WTC11 (cell line): ENCODE data around the gene CLNK. TPM values are rescaled to one million over a fixed set of nuclear protein-coding genes. Genes with fewer than 3 reads are reported as not detected.

Experiments
- ATAC-seq: fragments of 200-7000 bp; cut with Tn5 transposase; 2 replicates; pipeline ENCODE4 v1.10.0; 2021; ENCODE audit warnings: mild to moderate bottlenecking, moderate library complexity
- CTCF ChIA-PET: fragments of 300-600 bp; sonication (Branson Sonifier 250); formaldehyde crosslinking; loops from one replicate; lab custom pipeline; 2021; ENCODE audit warnings: antibody characterized with exemption; lab: Charles Lee
- POLR2A ChIA-PET: fragments of 350-600 bp; sonication (Branson Sonifier 250); formaldehyde crosslinking; loops from one replicate; lab custom pipeline; 2021; ENCODE audit warnings: antibody characterized with exemption; lab: Charles Lee
- DNase-seq: peaks from one replicate; pipeline ENCODE4 v3.0.0; 2021; ENCODE audit warnings: low spot score
- H3K27ac Mint-ChIP-seq: 2 replicates; pipeline ENCODE4 v1.8.0; 2021; ENCODE audit warnings: mixed read lengths
- H3K27me3 Mint-ChIP-seq: 2 replicates; pipeline ENCODE4 v1.8.0; 2021; ENCODE audit warnings: low read depth, mild to moderate bottlenecking, moderate library complexity, mixed read lengths
- H3K36me3 Mint-ChIP-seq: 2 replicates; pipeline ENCODE4 v1.8.0; 2021; ENCODE audit warnings: mixed read lengths
- H3K4me1 Mint-ChIP-seq: 2 replicates; pipeline ENCODE4 v1.8.0; 2022; ENCODE audit warnings: mixed read lengths
- H3K4me3 Mint-ChIP-seq: 2 replicates; pipeline ENCODE4 v1.8.0; 2021; ENCODE audit warnings: mild to moderate bottlenecking, moderate library complexity, mixed read lengths
- H3K9me3 Mint-ChIP-seq: 2 replicates; pipeline ENCODE4 v1.8.0; 2021; ENCODE audit warnings: mixed read lengths
- CBFB ChIP-seq: sonication (generic); formaldehyde crosslinking; IDR thresholded peaks from 2 replicates; pipeline ENCODE4 v1.8.1; 2022; ENCODE audit warnings: mild to moderate bottlenecking, low read depth, missing genetic modification reagents
- ELF4 ChIP-seq: sonication (generic); formaldehyde crosslinking; IDR thresholded peaks from 2 replicates; pipeline ENCODE4 v1.8.1; 2022; ENCODE audit warnings: low read depth, mild to moderate bottlenecking, moderate library complexity, missing genetic modification reagents
- ESRRA ChIP-seq: sonication (generic); formaldehyde crosslinking; IDR thresholded peaks from 2 replicates; pipeline ENCODE4 v1.8.1; 2022; ENCODE audit warnings: mild to moderate bottlenecking, missing genetic modification reagents, borderline replicate concordance
- ETV6 ChIP-seq: sonication (generic); formaldehyde crosslinking; IDR thresholded peaks from 2 replicates; pipeline ENCODE4 v1.8.1; 2022; ENCODE audit warnings: mild to moderate bottlenecking, missing genetic modification reagents
- GABPB1 ChIP-seq: sonication (generic); formaldehyde crosslinking; IDR thresholded peaks from 2 replicates; pipeline ENCODE4 v1.8.1; 2023; ENCODE audit warnings: mild to moderate bottlenecking, missing genetic modification reagents
- GRHL2 ChIP-seq: fragments of 250-450 bp; sonication (Bioruptor Pico); IDR thresholded peaks from 2 replicates; pipeline ENCODE4 v1.8.0; 2022; ENCODE audit warnings: mild to moderate bottlenecking, moderate library complexity; ENCODE audit not compliant: insufficient replicate concordance, severe bottlenecking
- GTF2I ChIP-seq: fragments of 250-450 bp; sonication (Bioruptor Pico); conservative IDR thresholded peaks from 2 replicates; pipeline ENCODE4 v1.4.0; 2021; ENCODE audit warnings: mild to moderate bottlenecking
- JAZF1 ChIP-seq: fragments of 250-450 bp; sonication (Bioruptor Pico); IDR thresholded peaks from 2 replicates; pipeline ENCODE4 v1.9.0; 2021; ENCODE audit warnings: moderate library complexity, mild to moderate bottlenecking, inconsistent platforms
- KAT7 ChIP-seq: sonication (generic); formaldehyde crosslinking; IDR thresholded peaks from 2 replicates; pipeline ENCODE4 v1.8.1; 2023; ENCODE audit warnings: missing genetic modification reagents, mild to moderate bottlenecking, borderline replicate concordance
- NFE2L1 ChIP-seq: sonication (generic); formaldehyde crosslinking; IDR thresholded peaks from 2 replicates; pipeline ENCODE4 v1.8.1; 2023; ENCODE audit warnings: missing genetic modification reagents
- NR2C2 ChIP-seq: sonication (generic); formaldehyde crosslinking; IDR thresholded peaks from 2 replicates; pipeline ENCODE4 v1.8.0; 2022; ENCODE audit warnings: mild to moderate bottlenecking, missing genetic modification reagents
- TEAD4 ChIP-seq: sonication (generic); formaldehyde crosslinking; IDR thresholded peaks from 2 replicates; pipeline ENCODE4 v1.8.0; 2022; ENCODE audit warnings: mild to moderate bottlenecking, missing genetic modification reagents
- ZNF396 ChIP-seq: fragments of 250-450 bp; sonication (Bioruptor Pico); IDR thresholded peaks from 2 replicates; pipeline ENCODE4 v1.8.0; 2021; ENCODE audit warnings: mild to moderate bottlenecking, moderate library complexity, borderline replicate concordance
- total RNA-seq: library from RNA; stranded (reverse); gene quantifications from 3 replicates; pipeline ENCODE4 v1.2.3, GENCODE V29; 2021
- TF ChIP-seq, protein P1 (sequence below): sonication (generic); formaldehyde crosslinking; IDR thresholded peaks from 2 replicates; pipeline ENCODE4 v1.8.0; 2022; ENCODE audit warnings: missing genetic modification reagents
- TF ChIP-seq, protein P2 (sequence below): sonication (generic); formaldehyde crosslinking; IDR thresholded peaks from 2 replicates; pipeline ENCODE4 v1.8.1; 2023; ENCODE audit warnings: mild to moderate bottlenecking, missing genetic modification reagents, moderate library complexity
- TF ChIP-seq, protein P3 (sequence below): sonication (generic); formaldehyde crosslinking; IDR thresholded peaks from 2 replicates; pipeline ENCODE4 v1.8.0; 2022; ENCODE audit warnings: mild to moderate bottlenecking, missing genetic modification reagents
- TF ChIP-seq, protein P4 (sequence below): sonication (generic); formaldehyde crosslinking; IDR thresholded peaks from 2 replicates; pipeline ENCODE4 v1.8.1; 2022; ENCODE audit warnings: mild to moderate bottlenecking, moderate library complexity, missing genetic modification reagents
- TF ChIP-seq, protein P5 (sequence below): sonication (generic); formaldehyde crosslinking; IDR thresholded peaks from 2 replicates; pipeline ENCODE4 v1.8.0; 2022; ENCODE audit warnings: mild to moderate bottlenecking, missing genetic modification reagents
- TF ChIP-seq, protein P6 (sequence below): sonication (generic); formaldehyde crosslinking; IDR thresholded peaks from 2 replicates; pipeline ENCODE4 v1.8.0; 2022; ENCODE audit warnings: mild to moderate bottlenecking, missing genetic modification reagents
- TF ChIP-seq, protein P7 (sequence below): sonication (generic); formaldehyde crosslinking; conservative IDR thresholded peaks from 2 replicates; pipeline ENCODE4 v1.8.1; 2022; ENCODE audit warnings: mild to moderate bottlenecking, missing genetic modification reagents
- TF ChIP-seq, protein P8 (sequence below): fragments of 250-450 bp; sonication (Bioruptor Pico); conservative IDR thresholded peaks from 2 replicates; pipeline ENCODE4 v1.9.0; 2021; ENCODE audit warnings: mild to moderate bottlenecking
- TF ChIP-seq, protein P9 (sequence below): fragments of 250-450 bp; sonication (Bioruptor Pico); IDR thresholded peaks from 2 replicates; pipeline ENCODE4 v2.1.2; 2022; ENCODE audit warnings: mild to moderate bottlenecking, moderate library complexity

The CLNK gene
- total RNA-seq, 1 experiment from 2014 or later, result not detected

DNA sequence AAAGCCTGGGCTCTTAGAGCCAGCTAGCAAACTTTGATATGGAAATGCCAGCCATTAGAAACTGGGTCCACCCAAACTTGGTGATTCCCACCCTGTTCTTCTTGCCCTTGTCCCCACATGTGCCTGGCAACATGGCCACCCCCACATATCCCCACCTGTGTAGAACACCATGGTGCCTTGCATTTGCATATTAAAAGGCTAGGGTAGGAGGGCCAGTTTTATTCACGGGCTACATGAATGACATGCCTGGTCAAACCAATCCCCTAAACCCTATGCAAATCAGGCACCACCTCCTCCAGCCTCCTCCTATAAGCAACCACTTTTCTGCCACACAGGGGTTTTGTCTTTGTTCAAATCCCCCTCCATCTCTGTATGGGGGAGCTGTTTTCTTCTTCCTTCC is 104.9 kb downstream of the CLNK start (continued):
- TF ChIP-seq, protein P1, sequence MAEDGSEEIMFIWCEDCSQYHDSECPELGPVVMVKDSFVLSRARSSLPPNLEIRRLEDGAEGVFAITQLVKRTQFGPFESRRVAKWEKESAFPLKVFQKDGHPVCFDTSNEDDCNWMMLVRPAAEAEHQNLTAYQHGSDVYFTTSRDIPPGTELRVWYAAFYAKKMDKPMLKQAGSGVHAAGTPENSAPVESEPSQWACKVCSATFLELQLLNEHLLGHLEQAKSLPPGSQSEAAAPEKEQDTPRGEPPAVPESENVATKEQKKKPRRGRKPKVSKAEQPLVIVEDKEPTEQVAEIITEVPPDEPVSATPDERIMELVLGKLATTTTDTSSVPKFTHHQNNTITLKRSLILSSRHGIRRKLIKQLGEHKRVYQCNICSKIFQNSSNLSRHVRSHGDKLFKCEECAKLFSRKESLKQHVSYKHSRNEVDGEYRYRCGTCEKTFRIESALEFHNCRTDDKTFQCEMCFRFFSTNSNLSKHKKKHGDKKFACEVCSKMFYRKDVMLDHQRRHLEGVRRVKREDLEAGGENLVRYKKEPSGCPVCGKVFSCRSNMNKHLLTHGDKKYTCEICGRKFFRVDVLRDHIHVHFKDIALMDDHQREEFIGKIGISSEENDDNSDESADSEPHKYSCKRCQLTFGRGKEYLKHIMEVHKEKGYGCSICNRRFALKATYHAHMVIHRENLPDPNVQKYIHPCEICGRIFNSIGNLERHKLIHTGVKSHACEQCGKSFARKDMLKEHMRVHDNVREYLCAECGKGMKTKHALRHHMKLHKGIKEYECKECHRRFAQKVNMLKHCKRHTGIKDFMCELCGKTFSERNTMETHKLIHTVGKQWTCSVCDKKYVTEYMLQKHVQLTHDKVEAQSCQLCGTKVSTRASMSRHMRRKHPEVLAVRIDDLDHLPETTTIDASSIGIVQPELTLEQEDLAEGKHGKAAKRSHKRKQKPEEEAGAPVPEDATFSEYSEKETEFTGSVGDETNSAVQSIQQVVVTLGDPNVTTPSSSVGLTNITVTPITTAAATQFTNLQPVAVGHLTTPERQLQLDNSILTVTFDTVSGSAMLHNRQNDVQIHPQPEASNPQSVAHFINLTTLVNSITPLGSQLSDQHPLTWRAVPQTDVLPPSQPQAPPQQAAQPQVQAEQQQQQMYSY, result no peak
- TF ChIP-seq CBFB (CRISPR knock-in tag), result no peak

DNA sequence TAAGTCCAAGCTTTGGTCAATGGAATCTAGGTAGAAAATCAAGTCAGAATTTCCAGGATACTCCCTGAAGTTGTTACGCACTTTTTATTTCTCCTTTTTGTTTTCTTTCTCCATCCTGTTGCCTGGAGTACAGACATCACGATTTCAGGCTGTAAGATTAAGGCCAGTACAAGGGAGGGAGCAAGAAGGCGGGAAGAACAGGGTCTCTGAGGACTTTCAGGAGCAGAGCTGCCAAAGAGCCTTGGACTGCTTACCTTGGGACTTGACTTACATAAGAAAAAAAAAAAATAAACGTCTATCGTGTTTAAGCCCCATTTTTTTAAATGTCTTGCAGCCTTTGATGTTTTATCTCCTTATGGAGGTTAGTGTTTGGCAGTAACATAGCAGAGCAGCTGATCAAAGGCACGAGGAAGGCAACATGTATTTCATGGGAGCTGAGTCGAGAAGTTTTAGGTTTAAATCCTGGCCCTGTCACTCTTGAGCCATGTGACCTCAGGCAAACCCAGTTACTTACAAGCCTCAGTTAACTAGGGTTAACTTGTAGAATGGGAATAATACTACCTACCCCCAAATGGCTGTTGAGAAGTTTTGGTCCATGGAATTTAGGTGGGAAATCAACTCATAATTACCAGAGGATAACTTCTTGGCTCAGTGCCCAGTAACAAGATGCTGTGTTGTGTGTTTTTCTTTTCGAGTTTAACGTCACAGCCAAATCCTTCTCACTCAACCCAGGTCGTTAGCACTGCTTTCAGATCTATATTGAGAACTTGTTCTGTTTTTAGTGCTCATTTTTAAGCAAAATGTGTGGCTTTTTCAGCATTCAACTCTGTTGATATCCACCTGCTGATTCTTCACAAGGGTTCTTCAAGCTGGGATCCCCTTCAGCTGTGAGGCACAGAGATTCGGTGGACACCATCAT is 106.8 kb downstream of the CLNK start:
- Mint-ChIP-seq H3K36me3 (peaks cover 24% of the 10 kb centered on the region), H3K4me3 (no peak overlapping the region), H3K9me3 (peaks cover 57% of the 10 kb centered on the region), H3K4me1 (peaks cover 28% of the 10 kb centered on the region), H3K27me3 (peaks cover 17% of the 10 kb centered on the region), H3K27ac (no peak overlapping the region)
- CTCF ChIA-PET, result no interaction called here
- POLR2A ChIA-PET, result no interaction called here
- ATAC-seq (no peak), DNase-seq (no peak)
- TF ChIP-seq, protein P2, sequence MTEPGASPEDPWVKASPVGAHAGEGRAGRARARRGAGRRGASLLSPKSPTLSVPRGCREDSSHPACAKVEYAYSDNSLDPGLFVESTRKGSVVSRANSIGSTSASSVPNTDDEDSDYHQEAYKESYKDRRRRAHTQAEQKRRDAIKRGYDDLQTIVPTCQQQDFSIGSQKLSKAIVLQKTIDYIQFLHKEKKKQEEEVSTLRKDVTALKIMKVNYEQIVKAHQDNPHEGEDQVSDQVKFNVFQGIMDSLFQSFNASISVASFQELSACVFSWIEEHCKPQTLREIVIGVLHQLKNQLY (CRISPR knock-in tag), result no peak
- TF ChIP-seq GABPB1 (CRISPR knock-in tag), result no peak
- TF ChIP-seq, protein P3, sequence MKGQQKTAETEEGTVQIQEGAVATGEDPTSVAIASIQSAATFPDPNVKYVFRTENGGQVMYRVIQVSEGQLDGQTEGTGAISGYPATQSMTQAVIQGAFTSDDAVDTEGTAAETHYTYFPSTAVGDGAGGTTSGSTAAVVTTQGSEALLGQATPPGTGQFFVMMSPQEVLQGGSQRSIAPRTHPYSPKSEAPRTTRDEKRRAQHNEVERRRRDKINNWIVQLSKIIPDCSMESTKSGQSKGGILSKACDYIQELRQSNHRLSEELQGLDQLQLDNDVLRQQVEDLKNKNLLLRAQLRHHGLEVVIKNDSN (CRISPR knock-in tag), result no peak
- no peak for TF ChIP-seq GTF2I (CRISPR knock-in tag)
- TF ChIP-seq NFE2L1 (CRISPR knock-in tag), result no peak
- TF ChIP-seq, protein P4, sequence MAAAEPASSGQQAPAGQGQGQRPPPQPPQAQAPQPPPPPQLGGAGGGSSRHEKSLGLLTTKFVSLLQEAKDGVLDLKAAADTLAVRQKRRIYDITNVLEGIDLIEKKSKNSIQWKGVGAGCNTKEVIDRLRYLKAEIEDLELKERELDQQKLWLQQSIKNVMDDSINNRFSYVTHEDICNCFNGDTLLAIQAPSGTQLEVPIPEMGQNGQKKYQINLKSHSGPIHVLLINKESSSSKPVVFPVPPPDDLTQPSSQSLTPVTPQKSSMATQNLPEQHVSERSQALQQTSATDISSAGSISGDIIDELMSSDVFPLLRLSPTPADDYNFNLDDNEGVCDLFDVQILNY (CRISPR knock-in tag), result no peak
- no peak for TF ChIP-seq NR2C2
- TF ChIP-seq, protein P5, sequence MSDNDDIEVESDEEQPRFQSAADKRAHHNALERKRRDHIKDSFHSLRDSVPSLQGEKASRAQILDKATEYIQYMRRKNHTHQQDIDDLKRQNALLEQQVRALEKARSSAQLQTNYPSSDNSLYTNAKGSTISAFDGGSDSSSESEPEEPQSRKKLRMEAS, result no peak
- no peak for TF ChIP-seq ETV6 (CRISPR knock-in tag)
- no peak for TF ChIP-seq KAT7 (CRISPR knock-in tag)
- TF ChIP-seq JAZF1, result no peak
- TF ChIP-seq, protein P6, sequence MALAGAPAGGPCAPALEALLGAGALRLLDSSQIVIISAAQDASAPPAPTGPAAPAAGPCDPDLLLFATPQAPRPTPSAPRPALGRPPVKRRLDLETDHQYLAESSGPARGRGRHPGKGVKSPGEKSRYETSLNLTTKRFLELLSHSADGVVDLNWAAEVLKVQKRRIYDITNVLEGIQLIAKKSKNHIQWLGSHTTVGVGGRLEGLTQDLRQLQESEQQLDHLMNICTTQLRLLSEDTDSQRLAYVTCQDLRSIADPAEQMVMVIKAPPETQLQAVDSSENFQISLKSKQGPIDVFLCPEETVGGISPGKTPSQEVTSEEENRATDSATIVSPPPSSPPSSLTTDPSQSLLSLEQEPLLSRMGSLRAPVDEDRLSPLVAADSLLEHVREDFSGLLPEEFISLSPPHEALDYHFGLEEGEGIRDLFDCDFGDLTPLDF (CRISPR knock-in tag), result no peak
- TF ChIP-seq TEAD4 (CRISPR knock-in tag), result no peak

DNA sequence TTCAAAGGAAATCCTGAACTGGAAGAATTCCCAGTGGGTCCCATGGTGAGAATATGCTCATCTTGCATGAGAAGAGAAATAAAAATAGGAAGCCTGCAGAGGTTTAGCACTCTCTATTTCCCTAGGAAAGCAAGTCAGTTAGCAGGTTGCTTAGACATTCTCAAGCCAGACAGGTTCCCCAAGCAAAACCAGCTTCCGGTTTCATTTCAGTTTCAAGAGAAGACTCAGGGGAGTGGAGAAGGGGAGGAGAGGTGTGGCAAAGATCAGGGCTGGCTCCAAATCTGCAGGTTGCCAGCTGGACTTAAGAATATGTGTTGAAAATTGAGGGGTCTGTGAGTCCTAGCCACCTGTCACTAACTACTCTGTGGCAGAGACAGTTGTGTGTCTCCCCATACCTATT is 107.5 kb downstream of the CLNK start:
- DNase-seq (no peak), ATAC-seq (no peak)
- Mint-ChIP-seq H3K36me3 (peaks cover 27% of the 10 kb centered on the region), H3K9me3 (peaks cover 58% of the 10 kb centered on the region), H3K27ac (no peak overlapping the region), H3K4me1 (peaks cover 28% of the 10 kb centered on the region), H3K27me3 (peaks cover 17% of the 10 kb centered on the region), H3K4me3 (no peak overlapping the region)
- ChIA-PET CTCF (no interaction called here), POLR2A (no interaction called here)
- TF ChIP-seq ESRRA (CRISPR knock-in tag) (no peak), ZNF396 (no peak), ELF4 (no peak), GRHL2 (CRISPR knock-in tag) (no peak)
- TF ChIP-seq, protein P7, sequence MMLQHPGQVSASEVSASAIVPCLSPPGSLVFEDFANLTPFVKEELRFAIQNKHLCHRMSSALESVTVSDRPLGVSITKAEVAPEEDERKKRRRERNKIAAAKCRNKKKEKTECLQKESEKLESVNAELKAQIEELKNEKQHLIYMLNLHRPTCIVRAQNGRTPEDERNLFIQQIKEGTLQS (CRISPR knock-in tag), result no peak
- TF ChIP-seq, protein P8, sequence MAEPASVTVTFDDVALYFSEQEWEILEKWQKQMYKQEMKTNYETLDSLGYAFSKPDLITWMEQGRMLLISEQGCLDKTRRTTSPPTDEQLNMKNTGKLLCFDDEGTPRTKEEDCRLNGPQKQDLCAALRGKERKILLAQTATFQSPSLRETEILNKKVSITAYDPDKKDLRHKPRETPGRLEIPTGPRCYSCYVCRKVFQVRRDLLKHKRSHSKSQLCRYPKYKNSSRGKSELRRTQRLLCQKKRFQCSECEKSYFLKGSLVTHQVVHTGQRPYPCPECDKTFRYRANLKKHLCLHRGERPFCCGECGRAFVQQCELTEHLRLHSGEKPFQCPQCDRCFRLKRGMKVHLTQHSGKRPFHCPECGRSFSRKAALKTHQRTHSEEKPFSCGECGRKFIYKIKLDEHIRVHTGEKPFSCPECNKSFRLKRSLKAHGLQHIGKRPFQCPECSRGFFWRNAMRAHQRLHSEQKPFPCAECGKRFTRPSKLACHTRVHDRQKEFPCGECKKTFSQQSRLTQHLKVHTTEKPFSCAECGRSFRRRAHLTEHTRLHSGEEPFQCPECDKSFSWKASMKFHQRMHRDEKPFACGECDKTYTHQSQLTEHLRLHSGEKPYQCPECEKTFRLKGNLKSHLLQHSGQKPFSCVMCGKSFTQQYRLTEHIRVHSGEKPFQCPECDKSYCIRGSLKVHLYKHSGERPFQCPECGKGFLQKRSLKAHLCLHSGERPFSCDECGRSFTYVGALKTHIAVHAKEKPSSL (CRISPR knock-in tag), result no peak
- TF ChIP-seq, protein P9, sequence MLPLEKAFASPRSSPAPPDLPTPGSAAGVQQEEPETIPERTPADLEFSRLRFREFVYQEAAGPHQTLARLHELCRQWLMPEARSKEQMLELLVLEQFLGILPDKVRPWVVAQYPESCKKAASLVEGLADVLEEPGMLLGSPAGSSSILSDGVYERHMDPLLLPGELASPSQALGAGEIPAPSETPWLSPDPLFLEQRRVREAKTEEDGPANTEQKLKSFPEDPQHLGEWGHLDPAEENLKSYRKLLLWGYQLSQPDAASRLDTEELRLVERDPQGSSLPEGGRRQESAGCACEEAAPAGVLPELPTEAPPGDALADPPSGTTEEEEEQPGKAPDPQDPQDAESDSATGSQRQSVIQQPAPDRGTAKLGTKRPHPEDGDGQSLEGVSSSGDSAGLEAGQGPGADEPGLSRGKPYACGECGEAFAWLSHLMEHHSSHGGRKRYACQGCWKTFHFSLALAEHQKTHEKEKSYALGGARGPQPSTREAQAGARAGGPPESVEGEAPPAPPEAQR (CRISPR knock-in tag), result no peak
